T-helper 2 cell treated with Interferon-gamma antibody and Interleukin-4, amounts not matched to agents 5 μg/mL and 100 μg/mL, for 36 hours (primary cell): ENCODE results near the gene EFCAB8.
"Not testable (repeated sequence)": the region's sequence is repeated elsewhere in the genome, so short reads cannot be mapped to it uniquely, and the experiment has no call there.

ENCODE experiments used
- DNase-seq: peaks from one replicate; pipeline ENCODE4 v3.0.0; 2021; ENCODE audit warnings: low spot score
- H3K27ac Mint-ChIP-seq: one replicate; pipeline ENCODE4 v1.8.0; 2021; ENCODE audit warnings: mild to moderate bottlenecking, mixed read lengths
- H3K27me3 Mint-ChIP-seq: one replicate; pipeline ENCODE4 v1.8.0; 2021; ENCODE audit warnings: low read depth, mixed read lengths
- H3K36me3 Mint-ChIP-seq: one replicate; pipeline ENCODE4 v1.8.0; 2021; ENCODE audit warnings: low read depth, mixed read lengths
- H3K4me1 Mint-ChIP-seq: one replicate; pipeline ENCODE4 v1.8.0; 2021; ENCODE audit warnings: low read depth, mixed read lengths
- H3K4me3 Mint-ChIP-seq: one replicate; pipeline ENCODE4 v1.8.0; 2022; ENCODE audit warnings: mild to moderate bottlenecking, moderate library complexity, mixed read lengths
- H3K9me3 Mint-ChIP-seq: one replicate; pipeline ENCODE4 v1.8.0; 2021; ENCODE audit warnings: mixed read lengths

The EFCAB8 gene

DNA sequence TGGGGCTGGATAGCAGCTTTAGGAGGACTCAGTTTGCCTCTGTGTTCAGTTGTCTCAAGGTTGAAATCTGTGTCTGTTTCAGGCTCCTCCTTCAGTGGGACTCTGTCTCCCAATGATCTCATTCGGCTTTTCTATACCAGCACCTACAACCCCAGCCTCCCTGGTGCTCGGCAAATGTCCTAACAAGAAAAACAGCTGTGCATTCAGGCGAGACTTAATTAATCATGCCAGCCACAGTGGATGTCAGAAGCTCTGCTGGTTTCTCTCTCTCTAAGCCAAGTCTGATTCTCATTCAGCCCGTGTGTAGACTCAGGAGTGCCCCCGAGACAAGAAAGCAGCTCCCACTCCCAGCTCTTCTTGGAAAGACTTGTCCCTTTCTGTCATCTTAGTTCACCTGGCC is 98.7 kb downstream of the EFCAB8 start:
- H3K4me1 Mint-ChIP-seq: peaks cover 2% of the 10 kb centered on the region
- no peak for DNase-seq
- H3K9me3 Mint-ChIP-seq: peaks cover 39% of the 10 kb centered on the region
- no peak overlapping the region for H3K27ac Mint-ChIP-seq
- H3K27me3 Mint-ChIP-seq: no peaks in the 10 kb centered on the region
- H3K4me3 Mint-ChIP-seq: no peak overlapping the region
- H3K36me3 Mint-ChIP-seq: peaks cover 17% of the 10 kb centered on the region

DNA sequence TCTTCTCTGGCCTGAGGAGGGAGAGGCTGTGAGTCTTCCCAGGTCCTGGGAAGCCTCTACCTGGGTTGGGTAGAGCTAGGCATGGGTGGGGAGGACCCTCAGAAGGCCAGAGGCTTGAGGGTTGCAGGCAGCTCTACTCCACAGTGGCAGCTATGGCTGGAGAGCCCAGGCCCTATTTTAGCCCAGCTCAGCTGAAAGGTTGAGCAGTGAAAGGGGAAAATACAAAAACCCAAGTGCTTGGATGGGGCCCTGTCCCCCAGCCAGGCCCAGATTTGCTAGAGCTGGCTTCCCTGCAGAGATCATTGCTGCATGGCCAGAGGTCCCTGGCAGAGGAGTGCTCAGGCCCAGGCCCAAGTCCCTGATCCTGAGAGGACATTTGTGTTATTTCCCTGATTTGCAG is 99.9 kb downstream of the EFCAB8 start:
- H3K36me3 Mint-ChIP-seq: peaks cover 14% of the 10 kb centered on the region
- peaks cover 7% of the 10 kb centered on the region for H3K4me1 Mint-ChIP-seq
- H3K9me3 Mint-ChIP-seq: peaks cover 34% of the 10 kb centered on the region
- DNase-seq: no peak
- no peak overlapping the region for H3K27ac Mint-ChIP-seq
- H3K27me3 Mint-ChIP-seq: no peaks in the 10 kb centered on the region
- H3K4me3 Mint-ChIP-seq: no peak overlapping the region

DNA sequence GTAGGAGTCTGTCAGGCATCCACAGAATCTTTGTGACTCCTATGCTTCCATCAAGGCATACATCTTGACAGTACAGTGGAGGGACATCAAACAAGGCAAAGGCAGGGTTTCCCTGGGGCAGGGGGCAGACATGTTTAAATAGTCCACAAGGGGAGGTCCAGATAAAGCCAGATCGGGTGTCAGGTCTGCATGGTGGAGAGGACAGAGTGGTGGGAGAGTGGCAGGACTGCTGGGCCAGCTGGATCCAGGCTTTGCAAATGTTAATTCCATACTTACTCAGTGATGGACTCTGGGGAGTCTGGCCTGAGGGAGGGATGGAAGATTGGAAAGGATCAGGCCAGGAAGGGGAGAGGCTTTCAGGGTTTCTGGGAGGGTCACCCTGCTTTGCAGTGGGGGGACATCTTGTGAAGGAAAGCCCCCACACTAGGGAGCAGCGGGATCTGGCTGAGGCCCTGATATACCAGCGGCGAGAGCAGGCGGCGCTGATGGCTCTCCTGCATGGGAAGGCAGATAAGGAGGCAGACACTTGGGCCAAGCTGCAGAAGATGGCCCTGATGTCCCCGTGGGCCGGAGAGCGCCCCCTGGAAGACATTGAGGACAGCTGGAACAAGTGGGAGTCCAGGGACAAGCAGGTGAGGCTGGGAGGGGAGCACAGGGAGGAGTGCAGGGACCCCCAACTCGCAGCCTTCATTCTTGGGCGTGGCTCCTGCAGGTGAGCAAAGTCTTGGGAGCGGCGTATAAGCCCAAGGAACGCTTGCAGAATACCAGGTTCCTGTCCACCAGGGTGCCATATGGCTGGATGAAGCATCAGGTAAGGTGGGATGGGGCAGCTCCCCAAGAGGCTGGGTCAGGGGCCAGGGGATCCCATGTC is 100.9 kb downstream of the EFCAB8 start:
- no peak for DNase-seq
- no peaks in the 10 kb centered on the region for H3K27me3 Mint-ChIP-seq

DNA sequence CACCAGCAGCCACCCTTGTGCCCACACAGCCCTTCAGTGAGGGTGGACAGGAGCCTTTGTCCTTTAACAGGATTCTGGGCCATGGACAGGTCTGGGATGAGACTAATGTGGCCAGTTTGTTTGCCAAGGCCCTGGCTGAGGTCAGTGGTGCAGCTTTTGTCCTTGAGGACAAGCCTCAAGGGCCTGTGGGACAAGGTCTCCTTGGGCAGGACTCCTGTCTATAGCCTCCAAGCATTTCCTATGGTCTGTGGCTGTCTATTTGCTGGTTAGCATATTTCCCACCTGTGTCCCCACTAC is 101.4 kb downstream of the EFCAB8 start:
- no peaks in the 10 kb centered on the region for H3K27me3 Mint-ChIP-seq
- peaks cover 14% of the 10 kb centered on the region for H3K4me1 Mint-ChIP-seq
- H3K9me3 Mint-ChIP-seq: peaks cover 26% of the 10 kb centered on the region
- no peak overlapping the region for H3K27ac Mint-ChIP-seq
- no peak overlapping the region for H3K4me3 Mint-ChIP-seq
- H3K36me3 Mint-ChIP-seq: peaks cover 11% of the 10 kb centered on the region
- DNase-seq: no peak

More for the DNA sequence above, 100.9 kb downstream of the EFCAB8 start:
- H3K4me1 Mint-ChIP-seq: peaks cover 12% of the 10 kb centered on the region
- peaks cover 29% of the 10 kb centered on the region for H3K9me3 Mint-ChIP-seq
- H3K36me3 Mint-ChIP-seq: peaks cover 11% of the 10 kb centered on the region
- H3K4me3 Mint-ChIP-seq: no peak overlapping the region
- H3K27ac Mint-ChIP-seq: peak overlapping the region; percentile 1

DNA sequence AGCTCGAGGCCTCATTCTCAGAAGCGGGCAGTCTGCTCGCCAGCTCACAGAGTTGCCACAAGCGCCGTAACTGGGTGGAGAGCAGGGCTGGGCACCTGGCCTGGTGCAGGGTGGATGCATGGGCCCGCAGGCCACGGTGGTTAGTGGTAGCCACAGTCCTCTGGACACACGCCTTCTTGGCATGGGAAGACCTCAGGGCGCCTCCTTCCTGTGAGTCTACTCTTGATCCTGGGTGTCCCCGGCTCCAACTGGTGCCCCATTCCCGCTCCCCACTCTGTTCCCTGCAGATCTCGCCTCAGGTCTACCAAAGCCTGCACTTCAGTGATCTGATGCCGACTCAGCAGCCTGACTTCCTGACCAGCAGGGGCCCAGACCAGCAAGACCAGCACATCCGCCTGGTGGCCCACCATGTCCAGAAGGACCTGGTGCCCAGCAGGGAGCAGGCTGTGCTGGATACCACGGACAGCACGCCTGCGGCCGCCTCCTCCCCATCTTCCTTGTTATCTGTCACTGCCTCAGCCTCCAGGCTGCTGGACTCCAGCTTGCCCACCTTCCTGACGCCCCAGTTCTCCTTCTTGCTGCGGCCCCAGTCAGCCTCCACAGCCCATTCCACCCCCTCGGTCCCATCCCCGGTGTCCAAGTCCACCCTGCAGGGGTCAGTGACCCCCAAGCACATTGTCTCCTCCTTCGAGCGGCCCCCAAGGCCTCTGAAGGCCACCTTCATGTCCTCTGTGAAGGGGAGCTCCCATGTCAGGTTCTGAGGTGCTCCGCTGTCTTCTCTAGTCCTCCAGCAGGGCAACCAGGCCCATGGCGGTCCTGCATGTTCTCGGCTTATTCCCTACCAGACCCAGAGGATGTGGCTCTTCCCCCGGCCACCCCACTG is 102.4 kb downstream of the EFCAB8 start:
- H3K9me3 Mint-ChIP-seq: peaks cover 22% of the 10 kb centered on the region
- H3K4me3 Mint-ChIP-seq: no peak overlapping the region
- H3K27ac Mint-ChIP-seq: no peak overlapping the region
- DNase-seq: no peak
- peaks cover 11% of the 10 kb centered on the region for H3K36me3 Mint-ChIP-seq
- H3K27me3 Mint-ChIP-seq: no peaks in the 10 kb centered on the region
- peaks cover 21% of the 10 kb centered on the region for H3K4me1 Mint-ChIP-seq

DNA sequence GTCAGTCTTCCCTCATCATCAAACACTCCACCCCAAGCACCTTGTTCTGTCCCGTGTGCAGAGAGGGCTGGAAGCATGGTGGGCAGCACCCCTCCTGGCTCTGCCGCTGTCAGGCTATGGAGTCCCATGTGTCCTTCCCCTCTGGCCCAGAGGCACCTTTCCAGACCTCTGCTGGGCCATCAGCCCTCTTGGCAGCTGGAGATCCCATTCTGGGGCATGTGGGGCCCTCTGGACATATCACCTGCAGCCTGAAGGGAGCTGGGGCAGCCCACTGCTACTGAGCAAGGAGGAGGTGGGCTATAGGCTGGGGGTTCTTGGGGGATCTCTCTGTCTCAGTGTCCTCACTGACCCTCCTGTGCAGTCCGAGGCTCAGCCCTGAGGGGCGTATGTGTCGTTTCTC is 103.3 kb downstream of the EFCAB8 start:
- no peak overlapping the region for H3K4me3 Mint-ChIP-seq
- no peaks in the 10 kb centered on the region for H3K27me3 Mint-ChIP-seq
- no peak for DNase-seq
- H3K36me3 Mint-ChIP-seq: peaks cover 6% of the 10 kb centered on the region
- H3K9me3 Mint-ChIP-seq: peaks cover 14% of the 10 kb centered on the region
- H3K27ac Mint-ChIP-seq: peak overlapping the region; percentile 15
- H3K4me1 Mint-ChIP-seq: peaks cover 30% of the 10 kb centered on the region

DNA sequence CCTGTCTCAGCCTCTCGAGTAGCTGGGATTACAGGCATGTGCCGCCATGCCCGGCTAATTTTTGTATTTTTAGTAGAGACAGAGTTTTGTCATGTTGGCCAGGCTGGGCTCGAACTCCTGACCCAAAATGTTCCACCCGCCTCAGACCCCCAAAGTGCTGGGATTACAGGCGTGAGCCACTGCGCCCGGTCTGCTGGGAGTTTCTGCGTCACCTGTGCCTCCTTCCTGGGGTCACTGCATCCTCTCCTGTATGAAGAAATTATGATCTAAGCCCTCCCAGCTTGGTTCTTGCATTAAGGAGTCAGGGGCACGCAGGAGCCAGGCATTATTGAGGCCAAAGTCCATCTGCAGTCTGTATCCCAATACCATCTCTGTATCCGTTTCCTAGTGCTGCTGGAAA is 103.9 kb downstream of the EFCAB8 start:
- not testable (repeated sequence) for H3K9me3 Mint-ChIP-seq, H3K4me3 Mint-ChIP-seq, H3K36me3 Mint-ChIP-seq, H3K27ac Mint-ChIP-seq, H3K27me3 Mint-ChIP-seq, DNase-seq
- H3K4me1 Mint-ChIP-seq: peaks cover 36% of the 10 kb centered on the region

DNA sequence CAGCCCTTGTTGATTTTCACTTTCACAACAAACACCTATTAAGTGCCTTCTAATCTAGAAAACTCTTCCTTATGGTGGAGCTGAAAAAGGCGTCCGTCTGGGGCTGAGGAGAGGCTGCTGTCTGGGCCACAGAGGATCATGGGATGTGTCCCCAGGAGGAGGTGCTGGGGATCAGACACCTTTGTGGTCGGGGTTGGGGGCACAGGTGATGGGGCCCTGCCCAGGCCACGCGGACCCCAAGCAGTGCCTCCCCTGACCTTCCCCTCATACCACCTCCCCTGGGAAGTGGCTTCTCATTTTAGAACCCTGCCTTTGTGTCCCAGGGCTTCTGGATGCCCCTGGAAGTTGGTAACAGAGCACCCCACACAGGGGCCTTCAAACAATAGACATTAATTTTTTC is 104.5 kb downstream of the EFCAB8 start:
- H3K36me3 Mint-ChIP-seq: peaks cover 1% of the 10 kb centered on the region
- no peak for DNase-seq
- no peak overlapping the region for H3K4me3 Mint-ChIP-seq
- H3K27me3 Mint-ChIP-seq: no peaks in the 10 kb centered on the region
- H3K9me3 Mint-ChIP-seq: peaks cover 3% of the 10 kb centered on the region
- H3K4me1 Mint-ChIP-seq: peaks cover 40% of the 10 kb centered on the region
- H3K27ac Mint-ChIP-seq: no peak overlapping the region

DNA sequence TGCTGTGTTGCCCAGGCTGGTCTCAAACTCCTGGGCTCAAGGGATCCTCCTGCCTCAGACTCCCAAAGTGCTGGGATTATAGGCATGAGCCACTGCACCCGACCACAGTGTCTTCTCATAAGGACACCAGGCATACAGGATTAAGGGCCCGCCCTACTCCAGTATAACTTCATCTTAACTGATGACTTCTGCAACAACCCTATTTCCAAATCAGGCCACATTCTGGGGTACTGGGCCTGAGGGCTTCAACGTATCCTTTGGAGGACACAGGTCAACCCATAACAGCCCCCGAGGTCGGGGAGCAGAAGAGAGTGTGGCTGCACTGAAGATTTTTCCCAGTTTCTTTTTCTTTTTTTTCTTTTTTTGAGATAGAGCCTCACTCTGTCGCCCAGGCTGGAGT is 105.9 kb downstream of the EFCAB8 start:
- peaks cover 53% of the 10 kb centered on the region for H3K4me1 Mint-ChIP-seq
- no peak for DNase-seq
- H3K4me3 Mint-ChIP-seq: no peak overlapping the region
- H3K9me3 Mint-ChIP-seq: no peaks in the 10 kb centered on the region
- no peak overlapping the region for H3K27ac Mint-ChIP-seq
- H3K36me3 Mint-ChIP-seq: no peaks in the 10 kb centered on the region
- H3K27me3 Mint-ChIP-seq: no peaks in the 10 kb centered on the region

DNA sequence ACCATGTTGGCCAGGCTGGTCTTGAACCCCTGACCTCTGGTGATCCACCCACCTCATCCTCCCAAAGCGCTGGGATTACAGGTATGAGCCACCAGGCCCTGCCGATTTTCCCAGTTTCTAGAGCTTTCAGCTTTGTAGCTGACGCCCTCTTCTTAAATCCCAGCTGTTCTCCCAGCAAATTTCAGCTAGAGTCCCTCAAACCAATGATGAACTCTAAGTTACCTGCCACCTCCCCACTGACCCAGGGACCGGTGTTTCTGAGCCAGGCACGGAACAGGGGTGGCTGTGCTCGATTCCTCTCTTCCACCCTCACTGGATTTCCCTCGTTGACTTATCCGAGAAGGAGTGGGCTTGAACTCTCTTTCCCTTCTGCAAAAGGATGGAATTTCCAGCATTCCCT is 106.4 kb downstream of the EFCAB8 start:
- Mint-ChIP-seq H3K27ac (peak overlapping the region; percentile 41), H3K4me3 (peak overlapping the region; percentile 15), H3K27me3 (no peaks in the 10 kb centered on the region), H3K36me3 (no peaks in the 10 kb centered on the region), H3K4me1 (peaks cover 58% of the 10 kb centered on the region), H3K9me3 (no peaks in the 10 kb centered on the region)
- peak; percentile 0 for DNase-seq

DNA sequence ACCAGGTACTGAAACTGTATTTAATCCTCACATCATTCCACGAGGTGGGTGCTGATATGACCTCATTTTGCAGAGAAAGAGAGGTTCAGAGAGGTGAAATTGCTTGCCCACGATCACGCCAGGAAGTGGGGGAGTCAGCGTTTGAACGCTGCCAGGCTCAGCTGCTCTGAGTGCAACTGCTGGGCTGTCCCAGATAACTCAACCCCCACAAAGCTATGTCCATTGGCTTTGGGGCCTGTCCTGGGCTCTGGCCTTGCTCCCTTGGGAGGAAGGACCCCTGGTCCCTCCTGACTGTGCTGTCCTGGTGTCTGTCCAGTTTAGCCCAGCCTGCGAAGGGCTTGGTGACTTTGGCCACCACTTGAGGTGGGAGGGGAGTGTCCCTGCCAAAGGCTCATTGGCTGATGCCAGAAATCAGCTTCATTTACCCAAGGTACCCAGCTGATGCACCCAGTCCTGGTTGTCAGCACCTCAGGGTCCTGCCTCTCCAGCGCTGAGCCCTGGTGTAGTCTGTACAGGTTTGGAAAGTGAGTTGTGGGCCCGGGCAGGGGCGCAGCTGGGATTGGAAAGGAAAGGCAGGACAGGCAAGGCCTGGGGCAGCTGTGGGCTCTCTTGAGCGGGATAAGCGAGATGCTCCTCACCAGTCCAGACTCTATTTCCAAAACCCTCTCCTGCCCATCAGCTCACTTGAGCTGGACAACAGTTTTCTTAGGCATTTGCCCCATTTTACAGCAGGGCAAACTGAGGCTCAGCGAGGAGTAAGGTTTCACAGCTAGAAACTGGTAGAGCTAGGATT is 107.1 kb downstream of the EFCAB8 start:
- peaks cover 62% of the 10 kb centered on the region for H3K4me1 Mint-ChIP-seq
- no peaks in the 10 kb centered on the region for H3K27me3 Mint-ChIP-seq
- H3K4me3 Mint-ChIP-seq: peak overlapping the region; percentile 71
- peak; percentile 7 for DNase-seq
- no peaks in the 10 kb centered on the region for H3K36me3 Mint-ChIP-seq
- H3K27ac Mint-ChIP-seq: peak overlapping the region; percentile 41
- no peaks in the 10 kb centered on the region for H3K9me3 Mint-ChIP-seq

DNA sequence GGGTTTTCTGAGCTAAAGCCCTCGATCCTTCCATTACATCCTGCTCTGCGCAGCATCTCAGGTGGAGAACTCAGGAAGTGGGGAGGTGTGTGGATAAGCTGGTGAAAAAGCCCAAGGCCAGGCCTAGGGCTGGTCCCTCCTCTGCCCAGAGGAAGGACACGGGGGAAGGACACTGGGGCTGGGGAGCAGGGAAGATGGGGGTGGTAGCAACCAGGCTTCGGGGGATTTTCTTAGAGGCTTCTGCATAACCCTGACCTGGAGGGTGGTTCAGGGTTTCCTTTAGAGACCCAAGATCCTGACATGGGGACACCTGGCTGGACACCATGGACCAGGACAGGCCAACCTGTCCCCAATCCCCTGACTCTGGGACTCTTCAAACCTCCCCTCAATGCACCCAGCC is 107.7 kb downstream of the EFCAB8 start:
- Mint-ChIP-seq H3K9me3 (no peaks in the 10 kb centered on the region), H3K4me3 (peak overlapping the region; percentile 71), H3K27ac (no peak overlapping the region)

DNA sequence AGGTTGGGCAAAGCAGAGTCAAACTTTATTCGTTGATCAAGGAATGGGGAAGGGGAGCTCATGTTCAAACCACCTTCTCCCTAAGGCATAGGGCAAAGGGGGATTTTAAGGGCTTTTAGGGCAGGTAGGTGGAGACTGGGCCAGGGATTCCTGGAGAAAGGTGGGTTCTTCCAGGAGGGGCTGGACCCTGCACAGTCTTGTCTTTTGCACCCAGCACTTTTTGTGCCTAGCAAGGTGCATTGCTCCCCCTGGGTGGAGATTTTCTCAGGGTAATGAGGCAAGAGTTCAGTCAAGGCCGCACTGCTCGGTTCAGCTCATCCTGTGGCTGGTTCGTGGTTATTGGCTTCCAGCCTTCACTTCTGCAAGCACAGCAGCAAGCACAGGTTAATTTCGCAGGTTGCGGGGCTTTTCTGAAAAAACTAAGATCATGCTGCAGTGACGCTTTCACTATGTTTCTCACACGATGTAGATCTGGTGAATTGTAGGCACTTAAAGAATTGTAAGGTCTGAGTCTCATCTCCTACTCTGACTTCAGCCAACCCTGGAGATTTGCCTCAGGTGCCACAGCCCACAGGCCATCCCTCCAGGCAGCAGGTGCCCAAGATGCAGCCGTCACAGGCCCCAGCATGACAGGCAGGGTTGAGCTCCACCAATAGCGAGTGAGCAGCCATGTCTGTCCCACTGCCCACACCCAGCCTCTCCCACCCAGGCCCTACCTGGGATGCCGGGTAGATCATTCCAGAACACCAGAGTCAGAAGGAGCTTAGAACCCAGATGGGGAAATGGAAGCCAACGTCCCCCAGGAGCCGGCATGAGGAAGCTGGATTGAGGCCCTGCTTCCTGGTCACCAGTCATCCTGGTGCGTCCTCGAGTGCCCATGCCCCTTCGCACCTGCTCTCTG is 108.4 kb downstream of the EFCAB8 start:
- H3K27ac Mint-ChIP-seq: no peak overlapping the region
- H3K27me3 Mint-ChIP-seq: no peaks in the 10 kb centered on the region
- peaks cover 65% of the 10 kb centered on the region for H3K4me1 Mint-ChIP-seq
- DNase-seq: peak; percentile 53
- H3K36me3 Mint-ChIP-seq: no peaks in the 10 kb centered on the region
- peak overlapping the region; percentile 71 for H3K4me3 Mint-ChIP-seq
- H3K9me3 Mint-ChIP-seq: no peaks in the 10 kb centered on the region

More for the DNA sequence above, 107.7 kb downstream of the EFCAB8 start:
- no peaks in the 10 kb centered on the region for H3K27me3 Mint-ChIP-seq
- H3K4me1 Mint-ChIP-seq: peaks cover 65% of the 10 kb centered on the region
- no peak for DNase-seq
- H3K36me3 Mint-ChIP-seq: no peaks in the 10 kb centered on the region
